Measurements from ENCODE around the gene PAWR. TPM values are rescaled to one million over a fixed set of nuclear protein-coding genes. Genes with fewer than 3 reads are reported as not detected.

Gene PAWR
- 8.4 TPM for total RNA-seq

DNA sequence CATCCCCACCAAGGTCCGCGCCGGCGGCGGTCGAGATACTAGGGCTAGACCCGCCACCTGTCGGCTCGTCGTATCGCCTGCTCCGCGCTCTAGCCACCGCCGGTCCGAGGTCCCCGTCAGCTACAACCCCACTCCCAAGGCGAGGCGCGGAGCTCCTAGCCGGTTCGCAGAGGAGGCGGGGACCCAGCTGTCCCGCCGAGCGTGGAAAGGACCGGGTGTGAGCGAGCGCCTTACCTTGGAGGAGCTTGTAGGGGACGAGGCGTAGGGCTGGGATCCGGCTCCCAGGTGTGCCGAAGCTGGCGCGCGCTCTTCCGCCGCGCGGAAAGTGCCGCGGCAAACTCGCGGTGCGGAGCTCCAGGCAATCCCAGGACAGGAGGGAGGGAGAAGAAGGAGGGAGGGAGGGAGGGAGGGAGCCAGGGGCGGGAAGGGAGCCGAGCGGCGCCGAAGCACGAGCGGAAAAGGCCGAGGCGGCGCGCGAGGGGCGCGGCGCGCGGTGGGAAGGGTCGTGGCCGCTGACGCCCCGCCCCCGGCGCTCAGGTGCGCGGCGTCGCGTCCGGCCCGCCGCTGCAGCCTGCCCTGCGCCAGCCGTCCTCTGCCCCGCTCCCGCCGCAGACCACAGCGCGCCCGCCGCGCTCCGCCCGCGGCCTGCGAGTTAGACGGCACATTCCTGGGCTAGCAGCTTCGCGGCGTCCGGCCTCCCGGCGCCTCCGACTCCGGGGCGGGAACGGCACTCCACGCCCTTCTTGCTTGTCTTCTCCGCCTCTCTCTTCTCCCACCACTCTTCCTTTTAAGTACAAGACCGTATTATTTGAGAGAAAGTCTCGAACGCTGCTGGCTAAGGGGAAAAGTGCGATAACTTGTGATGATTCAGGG, at the start of gene PAWR:
Gene PAWR (minus strand): TSS at position 327 of the 873 bp plus-strand sequence. CDS start 720 bp downstream, outside the sequence.
- Histone ChIP-seq H3K27me3 (ENCODE audit: control insufficient read depth in 3 of 3, insufficient read depth in 3 of 3, low read length in 3 of 3) (peaks cover 6 to 28% (median 26%) of the 10 kb centered on the region in 3 donors), H3K4me3 (ENCODE audit: low read length in 3 of 3) (peak within 1 kb of the TSS; percentile 66 to 73 (median 73)), H3K4me1 (ENCODE audit: control insufficient read depth in 3 of 3, insufficient read depth in 3 of 3, low read length in 3 of 3) (peaks cover 0 to 10% (median 2%) of the 10 kb centered on the region in 3 donors), H3K9me3 (ENCODE audit: control insufficient read depth in 3 of 3, low read length in 3 of 3) (no peaks in the 10 kb centered on the region), H3K36me3 (ENCODE audit: control insufficient read depth in 3 of 3, insufficient read depth in 3 of 3, low read length in 3 of 3) (no peaks in the 10 kb centered on the region), H3K27ac (ENCODE audit: low read depth, low read length) (peak within 1 kb of the TSS; percentile 25), H3K9ac (ENCODE audit: low read depth in 1 of 3, low read length in 3 of 3) (peak within 1 kb of the TSS; percentile 15 to 66 (median 34))

DNA sequence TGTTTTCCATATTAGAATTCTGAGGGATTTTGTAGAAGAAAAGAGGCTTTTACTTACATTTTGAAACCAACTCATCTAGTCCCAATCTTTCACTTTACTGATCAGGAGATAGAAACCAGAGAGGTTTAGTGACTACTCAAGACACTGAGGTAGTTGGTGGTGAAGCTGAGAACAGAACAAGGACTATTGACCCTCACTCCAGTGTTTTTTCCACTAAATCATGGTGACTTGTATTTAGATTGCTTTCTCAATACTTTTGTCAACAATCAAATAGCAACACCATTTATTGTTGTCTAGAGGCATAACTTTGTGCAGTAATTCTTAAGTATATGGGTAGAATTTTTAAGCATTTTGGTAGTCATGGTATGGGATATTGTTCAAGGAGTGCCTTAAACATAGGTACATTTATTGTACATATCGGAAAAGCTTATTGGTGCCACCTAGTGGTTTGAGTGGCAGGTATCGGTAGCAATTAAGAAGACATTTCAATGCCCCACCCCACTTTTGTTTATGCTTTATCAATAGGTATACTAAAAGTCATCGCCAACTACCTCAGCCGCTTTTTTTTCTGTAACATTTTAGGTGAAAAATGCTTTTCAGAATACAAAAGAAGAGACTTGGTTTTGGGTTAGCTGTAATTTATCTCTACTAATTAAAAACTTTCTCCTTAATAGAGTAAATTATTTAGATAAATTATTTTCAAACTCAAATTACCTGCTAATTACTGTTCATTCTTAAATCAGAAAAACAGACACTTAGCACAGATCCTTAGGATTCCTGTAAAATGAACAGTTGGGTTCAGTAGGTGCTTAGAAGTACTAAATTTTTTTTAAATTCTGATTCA, 47.3 kb upstream of the PAWR start:
- H3K36me3 ChIP-seq (ENCODE audit: control insufficient read depth in 3 of 3, insufficient read depth in 3 of 3, low read length in 3 of 3), result no peaks in the 10 kb centered on the region
- no peak overlapping the region for H3K4me3 ChIP-seq (ENCODE audit: low read length in 3 of 3)
- H3K9me3 ChIP-seq (ENCODE audit: control insufficient read depth in 3 of 3, low read length in 3 of 3), result no peaks in the 10 kb centered on the region
- H3K27ac ChIP-seq (ENCODE audit: low read depth, low read length), result no peak overlapping the region
- H3K9ac ChIP-seq (ENCODE audit: low read depth in 1 of 3, low read length in 3 of 3), result no peak overlapping the region
- H3K27me3 ChIP-seq (ENCODE audit: control insufficient read depth in 3 of 3, insufficient read depth in 3 of 3, low read length in 3 of 3), result no peaks in the 10 kb centered on the region
- H3K4me1 ChIP-seq (ENCODE audit: control insufficient read depth in 3 of 3, insufficient read depth in 3 of 3, low read length in 3 of 3), result no peaks in the 10 kb centered on the region

- H3K9ac ChIP-seq (ENCODE audit: low read depth in 1 of 3, low read length in 3 of 3), result no peak overlapping the region
- H3K4me3 ChIP-seq (ENCODE audit: low read length in 3 of 3), result no peak overlapping the region
- no peak overlapping the region for H3K27ac ChIP-seq (ENCODE audit: low read depth, low read length)
- H3K36me3 ChIP-seq (ENCODE audit: control insufficient read depth in 3 of 3, insufficient read depth in 3 of 3, low read length in 3 of 3), result no peaks in the 10 kb centered on the region
- no peaks in the 10 kb centered on the region for H3K27me3 ChIP-seq (ENCODE audit: control insufficient read depth in 3 of 3, insufficient read depth in 3 of 3, low read length in 3 of 3)
- H3K9me3 ChIP-seq (ENCODE audit: control insufficient read depth in 3 of 3, low read length in 3 of 3), result no peaks in the 10 kb centered on the region
- H3K4me1 ChIP-seq (ENCODE audit: control insufficient read depth in 3 of 3, insufficient read depth in 3 of 3, low read length in 3 of 3), result no peaks in the 10 kb centered on the region
These were observed 41.9 kb upstream of the PAWR start for GRCh38 chr12:79732638-79733037.

DNA sequence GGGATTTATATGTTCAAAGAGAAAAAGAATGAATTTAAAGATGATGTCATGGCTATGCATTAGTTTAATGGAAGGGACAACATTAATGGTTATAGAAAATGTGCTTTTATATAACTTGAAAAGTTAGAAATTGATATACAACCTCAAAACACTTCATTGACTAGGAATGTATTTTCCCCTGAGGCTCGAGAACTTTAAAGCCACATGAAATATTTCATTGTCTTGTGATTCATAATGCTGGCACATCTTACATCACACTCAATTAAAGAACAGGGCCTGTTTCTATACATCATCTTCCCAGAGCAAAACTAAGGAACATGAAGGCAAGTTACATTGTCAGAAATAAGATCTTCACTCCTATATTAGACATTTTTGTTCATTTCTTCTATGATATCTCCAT, 35.2 kb upstream of the PAWR start:
- Histone ChIP-seq H3K9ac (ENCODE audit: low read depth in 1 of 3, low read length in 3 of 3) (no peak overlapping the region), H3K36me3 (ENCODE audit: control insufficient read depth in 3 of 3, insufficient read depth in 3 of 3, low read length in 3 of 3) (no peaks in the 10 kb centered on the region), H3K4me1 (ENCODE audit: control insufficient read depth in 3 of 3, insufficient read depth in 3 of 3, low read length in 3 of 3) (no peaks in the 10 kb centered on the region), H3K9me3 (ENCODE audit: control insufficient read depth in 3 of 3, low read length in 3 of 3) (no peaks in the 10 kb centered on the region), H3K27me3 (ENCODE audit: control insufficient read depth in 3 of 3, insufficient read depth in 3 of 3, low read length in 3 of 3) (no peaks in the 10 kb centered on the region), H3K27ac (ENCODE audit: low read depth, low read length) (no peak overlapping the region), H3K4me3 (ENCODE audit: low read length in 3 of 3) (no peak overlapping the region)

- Histone ChIP-seq H3K27me3 (ENCODE audit: control insufficient read depth in 3 of 3, insufficient read depth in 3 of 3, low read length in 3 of 3) (no peaks in the 10 kb centered on the region), H3K9ac (ENCODE audit: low read depth in 1 of 3, low read length in 3 of 3) (no peak overlapping the region), H3K4me1 (ENCODE audit: control insufficient read depth in 3 of 3, insufficient read depth in 3 of 3, low read length in 3 of 3) (no peaks in the 10 kb centered on the region), H3K36me3 (ENCODE audit: control insufficient read depth in 3 of 3, insufficient read depth in 3 of 3, low read length in 3 of 3) (no peaks in the 10 kb centered on the region), H3K4me3 (ENCODE audit: low read length in 3 of 3) (no peak overlapping the region), H3K27ac (ENCODE audit: low read depth, low read length) (no peak overlapping the region), H3K9me3 (ENCODE audit: control insufficient read depth in 3 of 3, low read length in 3 of 3) (no peaks in the 10 kb centered on the region)
These were observed 26.2 kb upstream of the PAWR start for GRCh38 chr12:79717006-79717405.

DNA sequence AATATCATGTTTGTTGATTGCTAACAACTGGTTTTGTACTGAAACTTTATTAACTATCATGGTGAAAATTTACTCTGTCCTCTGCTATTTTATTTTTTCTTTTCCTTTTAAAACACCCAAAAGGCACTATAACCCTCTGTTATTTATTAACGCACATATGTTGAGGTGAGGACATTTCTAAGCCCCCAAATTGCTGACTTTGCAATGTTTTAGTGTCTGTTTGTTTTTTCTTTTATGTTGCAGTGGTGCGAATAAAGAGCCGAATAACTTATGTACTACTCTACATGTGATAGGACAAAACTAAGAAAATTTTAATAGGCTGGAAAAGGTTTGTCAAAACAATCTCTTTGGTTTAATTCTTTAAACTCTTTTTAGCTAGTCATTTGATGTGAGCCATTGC, 24.5 kb upstream of the PAWR start:
- Histone ChIP-seq H3K9me3 (ENCODE audit: control insufficient read depth in 3 of 3, low read length in 3 of 3) (no peaks in the 10 kb centered on the region), H3K4me1 (ENCODE audit: control insufficient read depth in 3 of 3, insufficient read depth in 3 of 3, low read length in 3 of 3) (no peaks in the 10 kb centered on the region), H3K27ac (ENCODE audit: low read depth, low read length) (no peak overlapping the region), H3K9ac (ENCODE audit: low read depth in 1 of 3, low read length in 3 of 3) (no peak overlapping the region), H3K36me3 (ENCODE audit: control insufficient read depth in 3 of 3, insufficient read depth in 3 of 3, low read length in 3 of 3) (no peaks in the 10 kb centered on the region), H3K4me3 (ENCODE audit: low read length in 3 of 3) (no peak overlapping the region), H3K27me3 (ENCODE audit: control insufficient read depth in 3 of 3, insufficient read depth in 3 of 3, low read length in 3 of 3) (peaks cover 0 to 6% (median 0%) of the 10 kb centered on the region in 3 donors)

- Histone ChIP-seq H3K9me3 (ENCODE audit: control insufficient read depth in 3 of 3, low read length in 3 of 3) (no peaks in the 10 kb centered on the region), H3K4me3 (ENCODE audit: low read length in 3 of 3) (no peak overlapping the region)
These were observed 20.1 kb upstream of the PAWR start for GRCh38 chr12:79710707-79711483.

GRCh38 chr12:79707830-79708229, 17.1 kb upstream of the PAWR start:
- Histone ChIP-seq H3K27ac (ENCODE audit: low read depth, low read length) (no peak overlapping the region), H3K9ac (ENCODE audit: low read depth in 1 of 3, low read length in 3 of 3) (no peak overlapping the region), H3K4me3 (ENCODE audit: low read length in 3 of 3) (no peak overlapping the region), H3K9me3 (ENCODE audit: control insufficient read depth in 3 of 3, low read length in 3 of 3) (no peaks in the 10 kb centered on the region), H3K27me3 (ENCODE audit: control insufficient read depth in 3 of 3, insufficient read depth in 3 of 3, low read length in 3 of 3) (peaks cover 0 to 6% (median 0%) of the 10 kb centered on the region in 3 donors), H3K36me3 (ENCODE audit: control insufficient read depth in 3 of 3, insufficient read depth in 3 of 3, low read length in 3 of 3) (no peaks in the 10 kb centered on the region), H3K4me1 (ENCODE audit: control insufficient read depth in 3 of 3, insufficient read depth in 3 of 3, low read length in 3 of 3) (no peaks in the 10 kb centered on the region)

More at GRCh38 chr12:79710707-79711483, 20.1 kb upstream of the PAWR start:
- H3K27ac ChIP-seq (ENCODE audit: low read depth, low read length), result no peak overlapping the region
- no peaks in the 10 kb centered on the region for H3K4me1 ChIP-seq (ENCODE audit: control insufficient read depth in 3 of 3, insufficient read depth in 3 of 3, low read length in 3 of 3)
- no peaks in the 10 kb centered on the region for H3K36me3 ChIP-seq (ENCODE audit: control insufficient read depth in 3 of 3, insufficient read depth in 3 of 3, low read length in 3 of 3)
- no peak overlapping the region for H3K9ac ChIP-seq (ENCODE audit: low read depth in 1 of 3, low read length in 3 of 3)
- peaks cover 0 to 6% (median 0%) of the 10 kb centered on the region in 3 donors for H3K27me3 ChIP-seq (ENCODE audit: control insufficient read depth in 3 of 3, insufficient read depth in 3 of 3, low read length in 3 of 3)

DNA sequence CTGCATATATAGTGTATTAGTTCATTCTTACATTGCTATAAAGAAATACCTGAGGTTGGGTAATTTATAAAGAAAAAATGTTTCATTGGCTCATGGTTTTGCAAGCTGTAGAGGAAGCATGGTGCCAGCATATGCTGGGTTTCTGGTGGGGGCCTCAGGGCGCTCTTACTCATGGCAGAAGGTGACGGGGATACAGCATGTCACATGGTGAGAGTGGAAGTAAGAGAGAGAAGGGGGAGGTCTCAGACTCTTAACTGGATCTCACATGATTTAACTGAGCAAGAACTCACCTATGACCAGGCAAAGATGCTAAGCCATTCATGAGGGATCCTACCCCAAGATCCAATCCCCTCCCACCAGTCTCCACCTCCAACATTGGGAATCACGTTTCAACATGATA, 15.9 kb upstream of the PAWR start:
- H3K4me1 ChIP-seq (ENCODE audit: control insufficient read depth in 3 of 3, insufficient read depth in 3 of 3, low read length in 3 of 3), result no peaks in the 10 kb centered on the region
- H3K27ac ChIP-seq (ENCODE audit: low read depth, low read length), result no peak overlapping the region
- no peaks in the 10 kb centered on the region for H3K9me3 ChIP-seq (ENCODE audit: control insufficient read depth in 3 of 3, low read length in 3 of 3)
- H3K27me3 ChIP-seq (ENCODE audit: control insufficient read depth in 3 of 3, insufficient read depth in 3 of 3, low read length in 3 of 3), result peaks cover 0 to 6% (median 0%) of the 10 kb centered on the region in 3 donors
- H3K36me3 ChIP-seq (ENCODE audit: control insufficient read depth in 3 of 3, insufficient read depth in 3 of 3, low read length in 3 of 3), result no peaks in the 10 kb centered on the region
- no peak overlapping the region for H3K9ac ChIP-seq (ENCODE audit: low read depth in 1 of 3, low read length in 3 of 3)
- no peak overlapping the region for H3K4me3 ChIP-seq (ENCODE audit: low read length in 3 of 3)
